GM19238 (cell line): ENCODE measurements around the gene USE1.
"Not testable (repeated sequence)": the region's sequence is repeated elsewhere in the genome, so short reads cannot be mapped to it uniquely, and the experiment has no call there.

Experiments
- DNase-seq: peaks from one replicate; pipeline ENCODE4 v3.0.0; 2011; ENCODE audit warnings: low spot score; ENCODE audit not compliant: insufficient read length

Gene USE1, protein sequence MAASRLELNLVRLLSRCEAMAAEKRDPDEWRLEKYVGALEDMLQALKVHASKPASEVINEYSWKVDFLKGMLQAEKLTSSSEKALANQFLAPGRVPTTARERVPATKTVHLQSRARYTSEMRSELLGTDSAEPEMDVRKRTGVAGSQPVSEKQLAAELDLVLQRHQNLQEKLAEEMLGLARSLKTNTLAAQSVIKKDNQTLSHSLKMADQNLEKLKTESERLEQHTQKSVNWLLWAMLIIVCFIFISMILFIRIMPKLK

GRCh38 chr19:17215127-17215971, at the start of gene USE1:
TSS of gene USE1 (plus strand) at chr19:17215357. CDS start at chr19:17215406, 49 bp downstream.
- DNase-seq, result peak; percentile 92

- DNase-seq, result no peak
Observed at GRCh38 chr19:17165715-17166114, 49.4 kb upstream of the USE1 start.

- DNase-seq, result peak; percentile 55
Observed at GRCh38 chr19:17170538-17171297, 44.4 kb upstream of the USE1 start.

GRCh38 chr19:17171874-17172273, 43.3 kb upstream of the USE1 start:
- no peak for DNase-seq

DNA sequence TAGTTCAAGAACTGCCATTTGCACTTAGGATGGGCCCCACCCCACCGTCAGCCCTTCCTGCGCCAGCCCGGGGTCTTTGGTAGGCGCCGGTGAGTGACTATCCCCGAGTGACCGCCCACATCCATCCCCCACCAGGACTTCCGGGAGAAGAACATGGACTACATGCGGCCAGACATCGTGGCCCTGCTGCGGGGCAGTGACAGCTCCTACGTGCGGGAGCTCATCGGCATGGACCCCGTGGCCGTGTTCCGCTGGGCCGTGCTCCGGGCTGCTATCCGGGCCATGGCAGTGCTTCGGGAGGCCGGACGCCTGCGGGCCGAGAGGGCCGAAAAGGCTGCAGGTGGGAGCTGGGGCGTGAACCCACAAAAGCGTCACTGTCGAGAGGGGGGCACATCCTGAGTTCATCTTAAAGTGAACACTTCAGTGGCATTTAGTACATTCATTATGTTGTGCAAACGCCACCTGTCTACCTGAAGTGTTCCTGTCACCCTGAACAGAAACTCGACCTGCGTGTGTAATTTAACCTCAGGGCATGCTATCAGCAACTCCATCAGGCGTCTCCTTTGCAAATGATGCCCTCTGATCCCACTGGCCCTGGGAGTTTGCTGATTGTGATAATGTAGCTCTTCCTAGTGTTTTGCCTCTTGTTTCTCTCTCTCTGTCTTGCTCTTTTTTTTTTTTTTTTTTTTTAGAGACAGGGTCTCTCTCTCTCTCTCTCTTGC, 42.4 kb upstream of the USE1 start:
- DNase-seq, result no peak

DNA sequence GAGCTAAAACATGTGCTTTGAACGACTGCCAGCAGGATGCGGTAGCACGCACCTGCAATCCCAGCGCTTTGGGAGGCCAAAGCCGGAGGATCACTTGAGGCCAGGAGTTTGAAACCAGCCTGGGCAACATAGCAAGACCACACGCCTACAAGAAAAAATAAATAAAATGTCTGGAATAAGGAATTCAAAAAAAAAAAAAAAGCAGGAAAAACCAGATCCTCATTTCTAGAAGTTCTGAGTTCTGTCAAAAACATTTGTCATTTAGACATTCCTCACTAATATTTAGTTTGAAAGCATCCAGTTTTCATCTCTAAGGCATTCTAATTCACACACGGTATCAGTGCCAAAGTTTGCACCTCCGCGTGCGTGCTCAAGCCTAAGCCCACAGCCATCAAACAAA, 36.9 kb upstream of the USE1 start:
- DNase-seq, result no peak

DNA sequence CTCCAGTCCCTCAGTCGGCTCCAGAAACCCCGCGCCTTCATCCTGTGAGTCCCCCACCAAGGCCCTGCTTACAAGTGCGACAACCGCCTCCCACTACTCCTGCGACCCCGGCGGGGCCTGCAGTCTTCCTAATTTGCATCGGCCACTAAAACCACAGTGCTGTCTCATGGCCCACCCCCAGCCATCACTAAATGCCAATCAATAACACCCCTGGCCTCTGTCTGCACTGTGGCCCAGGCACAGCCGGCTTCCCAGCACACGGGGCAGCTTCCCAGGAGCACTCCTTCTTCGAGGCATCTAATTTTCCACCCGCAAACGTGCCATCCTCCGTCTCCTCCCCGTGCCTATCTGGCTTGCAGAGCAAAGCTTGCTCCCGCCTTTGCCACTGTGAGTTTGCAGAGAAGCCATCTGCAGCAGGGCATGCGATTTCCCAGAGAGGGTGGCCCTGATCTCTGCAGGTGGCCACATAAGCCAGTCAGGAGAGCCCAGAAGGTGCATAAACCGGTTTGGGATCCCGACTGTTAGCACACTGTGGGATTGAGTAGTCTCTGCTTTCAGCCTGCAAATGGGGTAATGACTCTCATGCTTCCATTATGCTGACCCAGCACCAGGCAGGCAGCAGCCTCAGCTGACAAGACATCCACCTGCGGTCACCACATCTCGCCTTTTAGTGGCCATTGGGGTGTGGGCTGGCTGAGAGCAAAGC, 34.0 kb upstream of the USE1 start:
- no peak for DNase-seq

DNA sequence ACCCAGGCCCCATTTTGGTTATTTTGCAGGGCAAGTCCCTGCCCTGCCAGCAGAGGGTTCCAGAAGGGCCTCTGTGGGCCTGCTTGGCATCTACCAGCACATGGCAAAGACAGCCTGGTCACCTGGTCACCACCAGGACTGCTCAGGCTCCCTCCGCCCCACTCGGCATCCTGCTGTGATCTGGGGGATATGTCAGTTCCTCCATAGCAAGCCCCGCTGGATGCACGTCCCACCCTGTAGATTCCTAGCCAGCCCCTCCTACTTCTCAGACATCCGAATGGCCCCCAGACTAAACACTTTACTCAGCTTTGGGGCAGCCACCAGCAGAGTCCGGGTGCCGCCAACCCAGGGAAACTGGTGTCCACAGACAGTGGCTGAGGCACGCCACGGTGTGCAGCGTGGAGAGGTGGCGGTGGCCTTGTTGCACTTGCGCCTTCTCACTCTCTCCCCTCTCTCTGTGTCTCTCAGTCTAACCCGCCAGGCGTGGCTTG, 31.8 kb upstream of the USE1 start:
- DNase-seq, result no peak

DNA sequence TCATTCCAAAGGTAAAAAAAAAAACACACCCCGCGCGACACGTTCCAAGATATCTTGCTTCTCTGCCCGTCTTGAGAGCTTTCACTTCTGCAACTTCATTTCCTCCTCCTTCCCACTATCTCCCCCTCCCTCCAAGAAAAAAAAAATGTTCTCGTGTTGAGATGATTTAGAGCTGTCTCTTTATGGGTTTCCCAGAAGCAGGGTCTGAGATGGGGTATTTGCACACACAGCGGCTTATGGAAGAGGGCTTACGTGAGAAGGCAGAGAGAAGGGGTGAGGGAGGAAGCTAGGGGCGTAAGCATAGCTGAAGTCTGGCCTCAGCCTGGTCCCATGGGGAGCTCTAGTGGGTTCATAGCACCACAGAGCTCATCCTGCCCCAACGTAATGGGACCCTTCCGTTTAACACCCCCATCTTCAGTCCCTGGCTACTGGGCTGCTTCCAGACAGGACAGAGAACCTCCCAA, 31.3 kb upstream of the USE1 start:
- peak; percentile 47 for DNase-seq

GRCh38 chr19:17184371-17184841, 30.8 kb upstream of the USE1 start:
- no peak for DNase-seq

- DNase-seq, result no peak
Observed at GRCh38 chr19:17185590-17185989, 29.6 kb upstream of the USE1 start.

DNA sequence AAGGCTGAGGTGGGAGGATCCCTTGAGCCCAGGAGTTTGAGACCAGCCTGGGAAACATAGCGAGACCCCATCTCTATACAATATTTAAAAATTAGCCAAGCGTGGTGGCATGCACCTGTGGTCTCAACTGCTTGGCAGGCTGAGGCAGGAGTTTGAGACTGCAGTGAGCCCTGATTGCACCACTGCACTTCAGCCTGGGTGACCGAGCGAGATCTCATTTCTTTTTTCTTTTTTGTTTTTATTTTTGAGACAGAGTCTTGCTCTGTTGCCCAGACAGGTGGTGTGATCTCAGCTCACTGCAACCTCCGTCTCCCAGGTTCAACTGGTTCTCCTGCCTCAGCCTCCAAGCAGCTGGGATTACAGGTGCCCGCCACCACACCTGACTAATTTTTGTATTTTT, 23.4 kb upstream of the USE1 start:
- not testable (repeated sequence) for DNase-seq

DNA sequence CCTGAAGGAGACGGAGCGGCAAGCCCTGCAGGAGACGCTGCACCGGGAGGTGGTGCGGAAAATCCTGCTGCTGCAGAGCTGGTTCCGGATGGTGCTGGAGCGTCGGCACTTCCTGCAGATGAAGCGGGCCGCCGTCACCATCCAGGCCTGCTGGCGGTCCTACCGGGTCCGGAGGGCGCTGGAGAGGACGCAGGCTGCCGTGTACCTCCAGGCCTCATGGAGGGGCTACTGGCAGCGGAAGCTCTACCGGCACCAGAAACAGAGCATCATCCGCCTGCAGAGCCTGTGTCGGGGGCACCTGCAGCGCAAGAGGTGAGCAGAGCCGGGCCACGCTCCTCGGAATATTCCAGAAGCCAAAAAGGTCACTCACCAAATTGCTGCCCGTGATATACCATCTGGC, 22.4 kb upstream of the USE1 start:
- DNase-seq, result no peak

DNA sequence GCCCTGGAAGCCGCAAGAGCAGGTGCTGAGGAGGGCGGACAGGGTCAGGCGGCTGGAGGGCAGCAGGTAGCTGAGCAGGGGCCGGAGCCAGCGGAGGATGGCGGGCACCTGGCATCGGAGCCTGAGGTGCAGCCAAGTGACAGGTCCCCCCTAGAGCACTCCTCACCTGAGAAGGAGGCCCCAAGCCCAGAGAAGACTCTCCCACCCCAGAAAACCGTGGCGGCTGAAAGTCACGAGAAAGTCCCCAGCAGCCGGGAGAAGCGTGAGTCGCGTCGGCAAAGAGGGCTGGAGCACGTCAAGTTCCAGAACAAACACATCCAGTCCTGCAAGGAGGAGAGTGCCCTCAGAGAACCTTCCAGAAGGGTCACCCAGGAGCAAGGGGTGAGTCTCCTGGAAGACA, 20.5 kb upstream of the USE1 start:
- DNase-seq, result no peak

GRCh38 chr19:17195106-17195505, 20.1 kb upstream of the USE1 start:
- no peak for DNase-seq

GRCh38 chr19:17196610-17197009, 18.5 kb upstream of the USE1 start:
- DNase-seq, result no peak

DNA sequence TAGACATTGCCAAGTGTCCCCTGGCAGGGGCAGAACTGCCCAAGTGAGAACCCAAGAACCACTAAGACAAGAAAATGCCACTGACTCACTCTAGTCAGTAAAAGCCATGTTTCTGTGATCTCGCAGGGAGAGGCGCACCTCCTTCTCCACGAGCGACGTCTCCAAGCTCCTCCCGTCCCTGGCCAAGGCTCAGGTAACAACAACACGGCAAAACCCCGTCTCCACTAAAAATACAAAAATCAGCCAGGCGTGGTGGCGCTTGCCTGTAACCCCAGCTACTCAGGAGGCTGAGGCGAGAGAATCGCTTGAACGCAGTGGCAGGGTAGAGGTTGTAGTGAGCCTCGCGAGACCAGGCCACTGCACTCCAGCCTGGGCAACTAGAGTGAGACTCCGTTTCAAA, 17.5 kb upstream of the USE1 start:
- no peak for DNase-seq

DNA sequence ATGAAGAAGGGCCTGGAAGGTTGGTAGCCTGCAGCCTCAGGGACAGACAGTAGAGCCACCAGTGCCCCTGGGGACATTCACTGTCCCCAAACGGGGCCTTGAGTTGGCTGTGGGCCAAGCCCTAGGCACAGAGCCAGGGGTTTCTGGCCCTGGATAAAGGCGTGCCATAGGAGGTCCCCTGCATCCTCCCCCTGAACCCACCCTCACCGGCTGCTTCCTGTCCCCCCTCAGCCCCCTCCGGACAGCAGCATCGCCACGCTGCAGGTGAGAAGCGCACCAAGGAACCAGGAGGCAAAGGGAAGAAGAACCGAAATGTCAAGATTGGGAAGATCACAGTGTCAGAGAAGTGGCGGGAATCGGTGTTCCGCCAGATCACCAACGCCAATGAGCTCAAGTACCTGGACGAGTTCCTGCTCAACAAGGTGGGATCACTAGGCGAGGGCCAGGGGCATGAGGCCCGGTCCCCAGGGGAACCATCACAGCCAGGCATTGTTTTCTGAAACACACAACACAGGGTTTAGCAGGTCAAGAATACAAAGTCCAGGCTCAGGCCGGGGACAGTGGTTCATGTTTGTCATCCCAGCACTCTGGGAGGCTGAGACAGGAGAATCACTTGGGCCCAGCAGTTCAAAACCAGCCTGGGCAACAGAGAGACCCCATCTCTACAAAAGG, 14.6 kb upstream of the USE1 start:
- no peak for DNase-seq

- no peak for DNase-seq
Observed at GRCh38 chr19:17202249-17202648, 12.9 kb upstream of the USE1 start.

DNA sequence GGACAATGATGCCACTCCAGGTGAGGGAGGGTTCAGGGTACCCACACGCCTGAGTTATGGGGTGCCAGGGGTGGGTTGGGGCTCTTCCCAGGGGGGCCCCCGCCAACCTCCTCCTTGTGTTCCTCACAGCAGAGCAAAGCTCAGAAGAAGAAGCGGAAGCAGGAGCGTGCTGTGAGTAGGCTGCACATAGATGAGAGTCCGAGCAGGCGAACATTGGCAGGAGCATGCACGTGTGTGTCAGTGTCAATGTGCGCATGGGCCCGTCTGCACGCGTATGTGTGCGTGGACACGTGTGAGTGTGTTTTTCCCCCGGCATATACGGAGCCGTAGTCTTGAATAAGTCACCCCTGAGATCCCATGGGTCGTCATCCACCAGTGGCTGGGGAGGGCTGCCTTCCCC, 12.4 kb upstream of the USE1 start:
- no peak for DNase-seq
